GM18498 (cell line): Measurements from ENCODE around the gene MRPL53.
"Not testable (repeated sequence)": the region's sequence is repeated elsewhere in the genome, so short reads cannot be mapped to it uniquely, and the experiment has no call there.

Experiments used
- ATAC-seq: cut with Tn5 transposase; IDR thresholded peaks from one replicate; pipeline ENCODE4 v1.9.1; 2021; ENCODE audit warnings: mild to moderate bottlenecking, moderate library complexity; ENCODE audit not compliant: unreplicated experiment

The MRPL53 gene

DNA sequence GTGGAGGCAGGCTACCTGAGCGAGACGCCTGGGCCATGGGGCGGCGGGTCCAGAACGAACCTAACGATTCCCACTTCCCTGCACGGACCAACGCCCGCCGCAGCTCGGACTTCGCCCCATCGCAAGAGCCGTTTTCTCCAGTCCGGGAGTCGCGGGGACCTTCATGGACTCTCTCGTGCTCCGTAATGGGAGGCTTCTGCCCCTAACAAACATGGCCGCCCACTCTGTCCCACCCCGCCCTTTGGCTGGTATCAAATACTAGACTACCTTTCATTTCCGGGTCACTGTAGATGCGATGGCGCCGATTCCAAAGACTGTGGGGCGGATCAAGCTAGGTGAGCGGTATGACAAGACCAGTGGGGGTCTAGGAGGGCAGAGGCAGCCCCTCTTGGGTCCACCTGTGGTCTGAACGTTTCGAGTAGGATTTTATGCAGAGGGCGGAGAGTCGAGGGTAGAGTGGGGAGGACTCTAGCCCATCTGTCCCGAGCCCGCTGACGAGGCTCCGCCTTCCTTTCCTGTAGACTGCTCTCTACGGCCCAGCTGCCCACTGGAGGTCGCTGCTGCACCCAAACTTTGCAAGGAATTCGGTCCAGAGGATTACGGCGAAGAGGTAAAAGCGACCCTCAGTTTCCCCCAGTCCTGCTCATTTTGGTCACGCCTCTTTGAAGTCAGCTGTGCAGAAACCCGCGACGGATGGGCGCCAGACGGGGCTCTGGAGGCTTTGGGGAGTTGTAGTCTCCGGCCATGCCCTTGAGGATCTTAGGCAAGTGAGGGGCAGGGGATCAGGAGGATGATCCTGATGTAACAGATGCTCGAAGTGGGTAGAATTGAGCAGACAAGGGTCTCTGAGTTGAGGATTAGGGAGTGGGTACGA is 10.6 kb upstream of the MRPL53 start, which contains the start of the genes CCDC142 and TTC31:
Gene CCDC142 (minus strand): TSS at position 198 of the 874 bp plus-strand sequence. CDS start 161 bp downstream, at position 37.
Gene TTC31 (plus strand): TSS at position 281 of the 874 bp plus-strand sequence. CDS start 15 bp downstream, at position 296.
- peak; percentile 90 for ATAC-seq

- ATAC-seq: peak; percentile 41
These were observed 9.7 kb upstream of the MRPL53 start for GRCh38 chr2:74481961-74482800.

DNA sequence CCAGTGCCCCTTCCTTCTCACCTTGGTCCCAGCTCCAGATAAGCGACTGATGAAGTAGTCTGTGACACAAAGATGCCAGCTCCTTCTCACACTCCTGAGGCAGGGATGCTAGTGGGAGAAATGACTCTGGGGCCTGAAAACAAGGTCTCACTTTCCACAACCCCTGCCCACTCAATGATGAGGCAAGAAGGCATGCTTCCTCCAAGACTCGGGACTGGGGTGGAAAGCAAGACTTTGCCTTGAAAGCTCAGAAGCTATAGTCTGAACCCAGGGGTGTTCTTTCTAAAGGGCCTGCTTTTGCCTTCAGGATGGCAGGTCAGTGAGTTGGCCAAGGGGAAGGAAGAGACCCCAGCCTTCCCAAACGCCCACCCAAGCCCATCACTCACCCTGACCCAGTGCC is 9.0 kb upstream of the MRPL53 start:
- ATAC-seq: no peak

DNA sequence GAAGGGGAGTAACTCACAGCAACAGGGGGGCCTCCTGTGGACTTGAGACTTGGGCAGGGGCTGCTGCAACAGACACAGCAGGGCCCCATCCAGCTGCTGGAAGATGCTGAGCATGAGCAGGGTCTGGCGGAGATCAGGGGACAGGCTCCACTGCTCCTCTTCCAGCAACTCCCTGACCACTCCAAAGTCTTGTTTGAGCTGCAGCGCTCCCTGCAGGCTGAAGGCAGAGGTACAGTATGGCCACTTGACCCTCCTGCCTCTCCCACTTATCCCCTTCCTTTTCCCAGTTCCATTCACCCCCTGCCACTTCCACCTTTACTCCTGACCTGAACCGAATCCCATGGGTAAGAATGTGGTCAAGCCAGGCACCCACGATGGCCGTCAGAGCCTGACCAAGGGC is 2.4 kb upstream of the MRPL53 start:
- ATAC-seq: no peak

GRCh38 chr2:74474481-74474880 is 2.0 kb upstream of the MRPL53 start:
- ATAC-seq: no peak

DNA sequence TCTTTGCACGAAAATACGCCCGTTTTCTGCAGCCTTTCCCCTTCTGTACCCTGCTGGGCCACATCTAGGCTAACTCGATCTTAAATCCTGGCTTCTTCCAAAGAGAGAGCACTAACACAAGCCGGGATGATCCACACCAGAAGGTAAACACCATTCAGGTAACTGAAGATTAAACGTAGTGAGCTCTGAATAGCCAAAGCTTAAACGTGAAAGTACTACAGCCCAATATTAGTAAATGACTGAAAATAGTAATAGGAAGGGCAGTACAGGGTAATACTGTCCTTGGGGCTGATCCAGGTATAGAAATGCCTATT is 422 bp upstream of the MRPL53 start:
- ATAC-seq: no peak

DNA sequence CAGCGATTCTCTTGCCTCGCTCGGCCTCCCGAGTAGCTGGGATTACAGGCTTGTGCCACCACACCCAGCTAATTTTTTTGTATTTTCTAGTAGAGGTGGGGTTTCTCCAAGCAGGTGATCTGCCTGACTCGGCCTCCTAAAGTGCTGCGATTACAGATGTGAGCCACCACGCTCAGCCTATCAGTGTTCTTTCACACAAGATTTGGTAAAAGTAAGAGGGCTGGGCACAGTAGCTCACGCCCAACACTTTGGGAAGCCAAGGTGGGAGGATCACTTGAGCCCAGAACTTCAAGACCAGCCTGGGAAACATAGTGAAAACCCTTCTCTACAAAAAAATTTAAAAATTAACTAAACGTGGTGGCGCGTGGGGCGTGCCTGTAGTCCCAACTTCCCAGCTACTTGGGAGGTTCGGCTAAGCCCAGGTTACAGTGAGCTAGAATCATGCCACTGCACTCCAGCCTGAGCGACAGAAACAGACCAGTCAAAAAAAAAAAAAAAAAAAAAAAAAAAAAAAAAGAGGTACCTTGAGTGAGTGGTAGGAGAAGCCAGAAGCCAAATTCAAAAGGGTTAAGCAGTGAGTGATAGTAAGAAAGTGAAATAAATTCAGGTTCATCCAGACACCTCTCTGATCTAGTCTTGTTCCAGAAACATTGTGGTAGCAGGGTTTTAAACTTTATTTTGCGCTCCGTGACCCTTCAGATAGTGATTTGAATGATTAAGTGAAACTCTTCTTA is 981 bp downstream of the MRPL53 start:
- ATAC-seq: no peak

- ATAC-seq: not testable (repeated sequence)
These were observed 1.7 kb downstream of the MRPL53 start for GRCh38 chr2:74470742-74471141.

DNA sequence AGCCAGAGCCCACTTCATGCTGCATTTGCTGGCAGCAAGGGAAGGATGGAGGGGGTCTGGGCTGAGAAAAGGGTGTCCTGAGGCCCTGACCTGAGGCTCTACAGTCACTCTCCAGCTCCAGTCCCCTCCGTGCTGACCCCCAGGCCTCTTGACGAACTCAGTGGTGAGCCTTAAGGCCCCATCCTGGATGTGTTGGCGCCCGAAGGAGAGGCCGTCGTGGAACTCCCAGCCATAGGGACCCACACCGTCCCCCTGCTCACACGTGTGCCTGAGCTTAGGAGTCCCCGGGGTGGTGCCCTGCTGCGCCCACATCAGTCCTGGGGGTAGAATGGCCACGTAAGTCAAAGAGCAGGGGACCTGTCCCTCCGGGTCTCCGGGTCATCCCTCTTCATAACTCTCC is 8.1 kb downstream of the MRPL53 start:
- no peak for ATAC-seq

DNA sequence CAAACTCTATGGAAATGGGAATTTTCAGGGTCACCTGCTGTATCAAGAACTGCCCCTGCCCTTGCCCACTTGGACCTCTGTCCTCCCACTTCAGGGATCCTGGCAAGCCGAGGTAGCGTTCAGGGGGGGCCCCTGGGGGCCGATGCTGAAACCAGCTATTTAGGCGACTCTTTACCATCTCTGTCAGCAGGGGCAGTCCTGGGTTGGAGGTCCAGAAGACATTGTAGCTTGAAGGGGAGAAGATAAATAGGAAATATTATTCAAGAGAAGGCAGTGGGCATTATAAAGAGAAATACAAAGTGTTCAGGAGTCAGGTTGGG is 9.7 kb downstream of the MRPL53 start:
- ATAC-seq: no peak

- ATAC-seq: no peak
These were observed 10.3 kb downstream of the MRPL53 start for GRCh38 chr2:74462054-74462785.

GRCh38 chr2:74461187-74462053 is 11.1 kb downstream of the MRPL53 start:
- no peak for ATAC-seq

- not testable (repeated sequence) for ATAC-seq
These were observed 12.3 kb downstream of the MRPL53 start for GRCh38 chr2:74460187-74460586.

GRCh38 chr2:74459503-74460118 is 12.9 kb downstream of the MRPL53 start:
- ATAC-seq: not testable (repeated sequence)

- no peak for ATAC-seq
These were observed 13.5 kb downstream of the MRPL53 start for GRCh38 chr2:74458938-74459363.

DNA sequence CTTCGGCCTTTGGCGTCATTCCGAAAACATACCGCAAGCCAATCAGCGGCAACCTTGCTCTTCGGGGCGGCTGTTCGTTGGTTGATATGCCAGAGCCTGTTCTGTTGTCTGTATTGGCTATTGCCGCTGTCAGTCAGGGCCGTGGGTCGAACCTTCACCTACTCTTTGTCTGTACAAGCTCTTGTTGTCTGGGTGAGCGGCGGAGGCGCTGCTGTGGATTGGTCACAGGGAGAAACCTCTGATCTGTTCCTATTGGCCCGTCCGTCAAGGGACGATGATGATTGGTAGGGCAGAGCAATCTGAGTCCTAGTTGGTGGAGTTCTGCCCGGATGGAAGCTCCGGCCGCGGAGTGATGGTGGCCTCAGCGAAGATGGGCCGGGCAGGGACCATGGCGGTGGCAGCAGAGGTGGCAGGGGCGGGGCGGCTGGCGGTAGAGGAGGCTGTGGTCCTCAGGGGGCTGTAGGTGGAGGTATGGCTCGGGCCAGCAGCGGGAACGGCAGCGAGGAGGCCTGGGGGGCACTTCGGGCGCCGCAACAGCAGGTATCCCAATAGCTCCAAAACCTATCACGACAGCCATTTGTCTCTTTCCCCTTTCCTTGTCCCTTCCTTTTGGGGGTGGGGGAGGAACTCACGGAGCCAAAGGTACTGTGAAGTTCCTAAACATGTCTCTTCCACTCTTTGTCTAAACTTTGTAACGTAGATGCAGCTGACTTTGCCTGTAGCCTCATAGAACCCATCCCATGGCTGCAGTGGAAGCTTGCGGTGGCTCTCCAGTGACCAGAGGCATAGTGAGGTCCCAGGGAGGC is 14.1 kb downstream of the MRPL53 start, which contains the start of gene WBP1:
Gene WBP1 (plus strand): TSS at position 307 of the 806 bp plus-strand sequence. CDS start 165 bp downstream, at position 472.
- ATAC-seq: peak; percentile 82

GRCh38 chr2:74457549-74458131 is 14.8 kb downstream of the MRPL53 start:
- peak; percentile 40 for ATAC-seq

GRCh38 chr2:74457129-74457548 is 15.3 kb downstream of the MRPL53 start:
- ATAC-seq: no peak
